ENCODE data around the gene DGKG.

DGKG gene

GRCh38 chr3:186132487-186132886, 229.5 kb downstream of the DGKG start:
- DNase-seq, result no peak

- no peak for DNase-seq
Measured at GRCh38 chr3:186129206-186129605, 232.8 kb downstream of the DGKG start.

DNA sequence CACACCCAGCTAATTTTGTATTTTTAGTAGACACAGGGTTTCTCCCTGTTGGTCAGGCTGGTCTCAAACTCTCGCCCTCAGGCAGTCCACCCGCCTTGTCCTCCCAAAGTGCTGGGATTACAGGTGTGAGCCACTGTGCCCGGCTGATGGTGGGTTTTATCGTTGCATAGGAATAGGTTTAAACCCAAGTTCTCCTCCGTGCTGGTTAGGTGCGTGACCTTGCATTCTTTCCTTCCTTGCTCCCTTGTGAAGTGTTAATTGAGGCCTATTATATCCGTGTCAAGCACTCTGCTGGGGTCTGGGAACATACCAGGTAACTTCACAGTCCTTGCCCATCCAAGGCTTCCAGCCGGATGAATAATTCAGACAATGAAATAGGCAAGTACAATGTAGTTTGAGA, 233.9 kb downstream of the DGKG start:
- no peak for DNase-seq

- no peak for DNase-seq
Measured at GRCh38 chr3:186127463-186127862, 234.6 kb downstream of the DGKG start.

DNA sequence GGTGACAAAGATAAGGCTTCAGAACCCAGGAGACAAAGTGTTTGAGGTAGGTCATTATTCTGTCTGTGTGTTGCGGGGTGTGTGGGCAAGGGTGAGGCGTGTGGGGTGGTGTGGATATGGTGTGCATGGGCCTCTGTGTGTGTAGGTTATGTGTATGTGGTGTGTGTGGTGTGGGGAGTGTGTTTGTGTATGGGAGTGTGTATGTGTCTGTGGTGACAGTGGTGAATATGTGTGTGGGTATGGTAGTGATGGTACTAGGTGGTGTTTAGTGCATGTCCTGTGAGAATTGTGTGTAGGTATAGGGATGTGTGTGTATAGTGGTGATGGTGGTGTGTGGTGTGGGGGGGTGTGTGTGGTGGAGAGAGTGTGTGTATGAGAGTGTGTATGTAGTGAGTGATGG, 236.9 kb downstream of the DGKG start:
- no peak for DNase-seq

- no peak for DNase-seq
Measured at GRCh38 chr3:186124592-186124991, 237.4 kb downstream of the DGKG start.

DNA sequence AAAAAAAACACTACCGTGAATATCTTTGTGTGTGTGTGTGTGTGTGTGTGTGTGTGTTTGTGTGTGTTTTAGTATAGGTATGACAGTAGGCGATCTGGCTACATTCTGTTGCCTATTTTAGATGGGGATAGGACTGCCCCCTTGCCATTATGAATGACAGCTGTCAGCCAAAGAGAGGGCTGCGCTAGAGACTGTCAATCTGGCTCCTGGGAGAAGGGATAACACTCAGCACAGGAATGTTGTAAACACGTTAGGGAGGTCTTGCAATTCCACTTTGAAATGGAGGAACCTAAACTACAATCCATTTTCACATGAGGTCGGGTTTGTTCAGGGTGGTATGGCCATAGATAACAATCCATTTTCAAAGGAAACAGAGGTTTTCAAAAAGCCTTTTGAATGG, 239.0 kb downstream of the DGKG start:
- DNase-seq, result no peak

DNA sequence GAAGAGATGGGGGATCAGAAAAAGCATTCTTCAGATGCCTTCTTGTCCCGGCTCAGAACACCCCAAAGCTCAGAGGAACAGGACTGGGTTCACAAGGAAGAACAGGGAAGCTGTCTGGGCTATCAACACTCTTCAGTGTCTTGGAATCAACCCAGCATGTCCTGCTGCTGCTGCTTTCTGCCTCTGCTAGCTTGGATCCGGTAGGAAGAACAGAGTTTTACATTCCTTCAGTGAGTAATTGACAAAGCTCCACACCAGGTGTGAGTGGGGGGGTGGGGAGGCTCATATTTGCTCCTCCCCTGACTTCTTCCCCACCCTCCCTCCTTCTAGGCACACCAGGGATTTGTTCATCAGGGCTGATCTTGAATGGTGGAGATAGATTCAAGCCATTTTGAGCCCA, 240.1 kb downstream of the DGKG start:
- DNase-seq, result no peak

DNA sequence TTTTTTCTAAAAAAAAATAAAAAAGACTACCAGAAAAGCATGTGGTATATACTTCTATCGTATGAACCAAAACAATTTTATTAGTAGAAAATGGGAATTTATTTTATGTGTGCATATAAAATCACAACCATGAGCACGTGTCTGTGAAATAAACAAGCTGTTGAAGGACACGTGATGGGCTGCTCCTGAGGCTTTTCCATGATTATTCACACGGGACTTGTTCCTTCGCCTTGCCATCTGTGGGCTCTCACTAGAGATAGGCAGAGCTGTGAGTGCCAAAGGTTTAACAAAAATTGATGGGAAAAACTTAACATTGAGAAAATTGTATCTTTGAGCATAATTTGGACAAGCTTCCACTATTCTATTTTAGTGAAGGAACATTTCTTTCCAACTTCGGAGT, 240.8 kb downstream of the DGKG start:
- DNase-seq, result no peak

DNA sequence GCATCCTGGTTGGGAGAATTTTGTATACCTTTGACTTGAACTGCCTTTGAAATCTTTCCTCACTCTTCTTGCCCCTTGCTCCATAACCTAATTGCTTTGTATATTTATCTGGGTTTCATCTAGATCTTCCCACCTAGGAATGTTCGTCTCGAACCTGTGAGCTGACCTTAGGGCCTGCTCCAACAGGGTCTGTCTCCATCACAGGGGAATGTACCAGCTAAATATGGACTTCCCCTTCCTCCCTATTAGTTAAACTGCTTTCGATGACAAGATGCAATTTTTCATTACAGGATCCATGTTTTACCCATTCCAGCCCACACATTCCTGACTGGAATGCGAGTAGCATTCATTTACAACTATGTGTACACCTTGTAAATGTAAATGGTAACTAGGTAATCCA, 242.5 kb downstream of the DGKG start:
- no peak for DNase-seq

DNA sequence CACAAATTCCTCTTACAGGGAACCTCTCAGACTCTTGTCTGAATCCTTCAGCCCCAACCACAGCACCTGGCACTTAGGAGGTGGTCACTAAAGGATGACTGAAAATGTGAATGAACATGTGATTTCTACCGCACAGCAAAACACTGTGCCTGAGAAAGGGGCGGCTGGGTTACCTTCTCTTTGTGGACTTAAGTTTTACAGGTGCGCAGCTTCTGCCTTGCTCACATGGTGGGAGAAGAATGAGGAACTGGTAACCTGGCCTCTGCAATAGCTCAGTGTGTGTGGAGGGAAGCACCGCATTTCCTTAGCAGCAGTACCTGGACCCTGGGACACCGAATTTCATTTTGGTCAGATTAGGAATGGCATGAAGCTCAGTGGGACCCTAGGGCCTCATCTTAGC, 243.3 kb downstream of the DGKG start:
- no peak for DNase-seq

DNA sequence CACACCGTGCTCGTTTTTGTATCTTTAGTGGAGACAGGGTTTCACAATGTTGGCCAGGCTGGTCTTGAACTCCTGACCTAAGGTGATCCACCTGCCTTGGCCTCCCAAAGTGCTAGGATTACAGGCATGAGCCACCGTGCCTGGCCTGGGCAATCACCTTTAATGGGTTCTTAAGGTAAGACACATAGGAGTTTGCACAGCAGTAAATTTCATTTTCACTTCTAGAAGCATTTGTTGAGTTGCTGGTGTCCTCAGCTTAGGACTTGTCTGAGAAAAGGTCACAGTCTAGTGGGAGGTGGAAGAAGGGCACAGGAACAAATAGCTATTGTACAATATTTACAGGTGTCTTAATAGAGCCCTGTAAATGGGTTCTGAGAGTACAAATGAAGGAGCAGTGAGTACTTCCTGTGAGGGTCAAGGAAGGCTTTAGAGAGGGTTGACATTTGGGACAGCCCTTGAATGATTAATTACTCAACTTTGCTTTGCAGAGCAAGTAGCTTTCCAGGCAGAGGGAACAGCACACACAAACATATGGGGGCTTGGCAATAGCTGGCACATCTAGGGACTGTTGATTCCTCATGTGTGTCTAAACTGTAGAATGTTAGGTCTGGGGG, 244.4 kb downstream of the DGKG start:
- no peak for DNase-seq

- DNase-seq, result peak; percentile 11
Measured at GRCh38 chr3:186115239-186115996, 246.6 kb downstream of the DGKG start.

- no peak for DNase-seq
Measured at GRCh38 chr3:186110975-186111974, 250.8 kb downstream of the DGKG start.

- DNase-seq, result no peak
Measured at GRCh38 chr3:186109897-186110803, 251.9 kb downstream of the DGKG start.

DNA sequence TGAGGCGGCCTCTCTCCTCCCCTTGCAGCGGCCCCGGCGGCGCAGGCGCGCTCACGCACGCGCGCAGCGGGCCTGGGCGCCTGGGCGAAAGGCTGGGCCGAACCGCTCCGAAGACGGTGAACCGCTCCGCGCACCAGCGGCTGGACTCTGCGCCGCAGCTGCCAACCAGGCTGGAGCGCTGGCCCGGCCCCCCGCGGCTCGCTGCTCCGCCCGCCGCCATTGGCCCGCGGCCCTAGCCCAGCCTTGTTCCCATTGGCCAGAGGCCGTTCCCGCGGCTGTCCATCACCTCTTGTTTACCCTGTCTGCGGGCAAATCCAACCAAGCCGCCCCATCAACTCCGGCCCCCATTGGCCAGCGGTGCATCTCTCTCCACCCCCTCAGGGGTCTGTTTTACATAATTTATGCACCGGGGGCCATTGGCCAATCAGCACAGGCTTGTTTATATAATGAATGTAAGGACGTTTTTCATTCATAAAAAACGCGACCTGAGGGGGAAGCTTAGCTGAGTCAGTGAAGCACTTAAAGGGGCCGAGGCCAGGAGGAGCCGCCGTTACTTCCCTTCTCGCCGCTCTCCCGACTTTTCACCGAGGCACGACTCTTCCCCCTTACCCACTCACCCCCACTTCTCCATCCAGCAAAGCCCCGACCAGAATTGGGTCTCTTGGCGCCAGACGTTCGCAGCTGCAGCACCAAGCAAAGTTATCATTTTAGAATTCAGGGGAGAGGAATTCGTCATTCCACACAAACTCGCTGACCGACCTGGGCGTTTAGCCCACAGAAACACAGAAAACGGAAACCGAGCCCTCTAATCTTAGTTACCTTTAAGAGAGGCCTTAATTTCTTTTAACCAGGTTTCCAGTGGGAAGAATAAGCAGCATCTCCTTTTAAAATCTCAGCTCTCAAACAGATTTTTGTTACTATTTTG, 252.8 kb downstream of the DGKG start, which contains the start of gene ETV5:
Gene ETV5 (minus strand): TSS at position 149 of the 925 bp plus-strand sequence. CDS start 3,221 bp downstream, outside the sequence.
- peak; percentile 99 for DNase-seq

- DNase-seq, result peak; percentile 56
Measured at GRCh38 chr3:186108106-186108940, 253.7 kb downstream of the DGKG start.

DNA sequence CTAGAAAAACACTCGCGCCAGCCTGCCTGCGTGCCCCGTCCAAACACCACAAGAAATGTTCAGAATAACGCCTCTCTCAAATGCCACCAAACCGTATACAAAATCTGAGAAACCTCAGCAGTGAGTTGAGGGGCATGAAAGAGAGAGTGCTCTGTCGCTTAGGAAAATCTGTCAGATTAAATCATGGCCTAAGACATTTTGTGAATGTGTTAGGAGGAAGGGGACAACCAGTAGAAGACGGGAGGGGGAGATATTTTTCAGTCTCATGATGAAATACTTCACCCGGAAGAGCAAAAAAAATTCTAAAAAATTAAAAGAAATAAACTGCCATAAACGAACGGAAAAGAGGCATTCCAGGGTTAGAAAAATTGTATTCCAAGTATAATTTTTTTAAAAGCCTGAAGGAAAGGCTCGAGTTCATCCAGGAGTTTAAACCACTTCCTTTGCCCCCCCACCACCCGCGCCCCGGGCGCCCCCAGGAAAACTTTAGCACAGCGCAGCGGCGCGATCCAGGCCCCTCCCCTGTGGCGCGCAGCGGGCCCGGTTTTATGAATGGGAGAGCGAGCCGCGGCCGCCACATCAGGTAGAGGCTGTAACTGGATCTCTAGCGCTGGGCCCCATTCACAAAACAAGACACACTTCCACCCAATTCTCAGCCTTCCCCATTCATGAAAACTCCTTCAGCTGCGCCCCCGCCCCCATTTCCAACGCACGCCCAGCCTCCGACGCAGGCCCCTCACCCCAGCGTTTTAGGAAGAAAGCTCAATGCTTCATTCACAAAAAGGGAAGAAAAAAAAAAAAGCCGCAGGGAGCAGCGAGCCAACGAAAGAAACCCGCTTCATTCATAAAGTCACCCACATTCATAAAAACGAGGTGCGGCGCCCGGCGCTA, 254.6 kb downstream of the DGKG start:
- DNase-seq, result peak; percentile 76

- DNase-seq, result no peak
Measured at GRCh38 chr3:186105543-186105942, 256.5 kb downstream of the DGKG start.
